Embryonic facial prominence (tissue), 1 donor: ENCODE results near the gene MICAL3.
"Not testable (repeated sequence)": the region's sequence is repeated elsewhere in the genome, so short reads cannot be mapped to it uniquely, and the experiment has no call there.

Experiments used
- DNase-seq: peaks from one replicate; pipeline ENCODE4 v3.0.0-alpha.2; 2016; ENCODE audit errors: extremely low spot score

MICAL3 gene

DNA sequence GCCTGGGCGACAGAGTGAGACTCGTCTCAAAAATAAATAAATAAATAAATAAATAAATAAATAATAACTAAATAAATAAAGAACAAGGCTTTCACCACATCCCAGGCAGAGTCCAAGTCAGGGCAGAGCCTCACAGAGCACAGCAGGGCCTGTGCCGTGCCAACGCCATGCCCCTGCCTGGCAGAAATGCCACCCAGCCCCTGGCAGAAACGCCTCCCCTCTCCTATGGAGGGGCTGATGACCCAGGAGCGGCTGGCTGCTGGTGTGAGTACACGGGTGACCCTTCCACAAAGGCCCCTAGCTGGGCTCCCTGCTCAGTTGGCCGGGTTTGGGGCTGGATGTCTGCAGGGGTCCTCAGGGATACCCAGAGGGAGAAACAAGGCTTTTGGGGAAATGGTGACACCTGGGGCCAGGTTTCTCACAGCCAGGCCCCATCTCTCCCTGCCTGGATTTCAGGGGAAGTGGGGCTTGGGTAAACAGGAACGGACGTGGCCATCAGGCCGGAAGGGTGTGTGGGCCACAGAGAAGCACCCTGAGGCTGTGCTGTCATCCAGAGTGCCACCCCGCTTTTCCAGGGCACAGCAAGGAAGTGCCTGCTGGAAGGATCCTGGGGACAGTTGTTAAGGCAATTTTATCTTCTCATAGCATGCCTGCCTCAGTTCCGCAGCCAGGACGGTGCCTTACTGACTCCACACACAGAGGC is 255.2 kb downstream of the MICAL3 start:
- no peak for DNase-seq

DNA sequence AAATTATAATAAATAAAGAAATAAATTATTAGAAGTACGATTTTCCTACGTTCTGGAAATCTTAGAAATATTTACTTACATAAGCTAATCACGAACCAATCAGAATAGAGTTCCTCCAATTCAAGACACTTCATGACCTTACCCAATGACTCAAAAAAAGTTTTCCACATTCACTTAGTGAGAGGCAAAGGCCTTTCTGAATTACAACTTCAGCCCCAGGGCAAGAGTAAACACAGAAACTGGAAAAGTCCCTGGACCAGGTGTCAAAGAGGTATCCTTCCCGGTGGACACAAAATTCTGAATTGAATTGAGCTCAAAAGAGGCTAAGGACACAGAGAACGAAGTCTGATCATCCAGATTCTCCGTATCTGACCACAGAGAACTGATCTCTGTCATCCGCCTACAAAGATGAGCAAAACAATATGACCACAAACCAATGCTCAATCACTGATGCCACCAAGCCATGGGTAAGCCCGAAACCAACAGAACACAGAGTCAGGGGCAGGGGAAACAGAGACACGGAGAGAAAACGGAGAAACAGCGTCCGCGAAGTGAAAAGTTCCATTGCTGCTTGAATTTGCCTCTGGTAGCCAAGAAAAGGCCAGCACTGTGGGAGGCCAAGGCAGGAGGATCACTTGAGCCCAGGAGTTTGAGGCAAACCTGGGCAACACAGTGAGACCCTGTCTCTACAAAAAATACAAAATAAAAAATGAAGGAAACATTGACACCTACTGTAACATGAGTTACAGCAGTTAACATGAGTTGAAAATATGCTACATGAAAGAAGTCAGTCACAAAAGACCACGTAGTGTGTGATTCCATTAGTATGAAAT is 256.9 kb downstream of the MICAL3 start:
- no peak for DNase-seq

DNA sequence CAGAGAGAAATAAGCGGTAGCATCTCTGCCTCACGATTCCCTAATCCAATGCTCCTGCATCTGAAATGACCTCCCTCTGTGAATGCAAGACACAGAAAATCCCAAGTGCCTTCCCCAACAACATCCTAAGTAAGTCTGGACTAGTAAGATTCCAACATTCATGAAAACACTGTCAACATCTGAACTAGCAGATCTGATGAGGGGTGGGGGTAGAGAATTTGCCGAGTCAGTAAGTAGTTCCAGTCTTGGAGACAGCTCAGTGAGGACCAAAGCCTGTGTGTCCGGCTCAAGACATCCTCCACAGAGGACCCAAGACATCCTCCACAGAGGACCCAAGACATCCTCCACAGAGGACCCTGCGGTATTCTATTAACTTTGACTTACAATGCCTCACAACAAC is 259.5 kb downstream of the MICAL3 start:
- DNase-seq = not testable (repeated sequence)

DNA sequence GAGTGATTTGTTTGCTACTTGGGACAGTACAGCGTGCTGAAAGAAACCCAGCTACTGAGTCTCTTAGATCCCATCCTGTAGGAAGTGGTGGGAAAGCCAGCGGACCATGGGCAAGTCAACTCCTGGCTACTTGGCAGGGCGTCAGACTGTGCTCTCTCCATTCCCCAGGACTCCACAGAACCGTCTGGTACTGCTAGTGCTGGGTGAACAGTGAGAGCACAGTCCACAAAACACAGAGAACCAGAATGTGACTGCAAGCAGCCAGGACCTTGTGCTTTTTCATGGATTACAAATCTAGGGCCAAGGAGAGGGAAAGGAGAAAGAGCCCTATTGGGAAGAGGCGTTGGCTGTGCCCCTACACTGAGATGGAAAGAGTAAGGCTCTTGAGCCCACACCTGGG is 260.3 kb downstream of the MICAL3 start:
- DNase-seq = no peak

DNA sequence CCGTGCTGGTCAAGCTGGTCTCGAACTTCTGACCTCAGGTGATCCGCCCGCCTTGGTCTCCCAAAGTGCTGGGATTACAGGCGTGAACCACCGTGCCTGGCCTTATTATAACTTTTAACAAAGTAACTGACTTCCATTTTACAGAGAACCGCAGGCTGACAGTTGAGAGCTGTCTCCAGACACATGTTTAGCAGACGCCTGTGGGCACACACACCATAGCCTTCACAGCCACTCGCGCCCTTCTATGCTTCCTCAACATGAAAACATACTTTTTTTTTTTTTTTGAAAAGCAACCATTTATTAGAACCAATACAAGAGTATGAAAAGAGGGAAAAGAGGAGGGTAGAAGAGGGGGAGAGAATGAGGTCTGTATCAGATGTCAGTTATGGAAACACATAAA is 260.9 kb downstream of the MICAL3 start:
- DNase-seq = not testable (repeated sequence)

DNA sequence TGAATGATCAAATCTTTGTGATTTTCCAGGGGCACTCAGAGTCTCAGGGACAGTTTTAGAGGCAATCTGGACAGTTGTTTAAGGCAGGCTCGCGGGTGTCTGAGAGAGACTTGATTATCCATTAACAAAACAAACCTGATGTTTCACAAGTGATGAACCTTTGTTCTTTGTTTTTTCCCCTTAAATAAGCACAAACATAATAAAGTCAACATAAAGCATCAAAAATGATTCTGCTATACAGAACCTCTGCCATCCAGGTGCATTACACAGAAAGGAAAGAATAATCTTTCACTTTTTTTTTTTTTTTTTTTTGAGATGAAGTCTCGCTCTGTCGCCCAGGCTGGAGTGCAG is 263.2 kb downstream of the MICAL3 start:
- no peak for DNase-seq

DNA sequence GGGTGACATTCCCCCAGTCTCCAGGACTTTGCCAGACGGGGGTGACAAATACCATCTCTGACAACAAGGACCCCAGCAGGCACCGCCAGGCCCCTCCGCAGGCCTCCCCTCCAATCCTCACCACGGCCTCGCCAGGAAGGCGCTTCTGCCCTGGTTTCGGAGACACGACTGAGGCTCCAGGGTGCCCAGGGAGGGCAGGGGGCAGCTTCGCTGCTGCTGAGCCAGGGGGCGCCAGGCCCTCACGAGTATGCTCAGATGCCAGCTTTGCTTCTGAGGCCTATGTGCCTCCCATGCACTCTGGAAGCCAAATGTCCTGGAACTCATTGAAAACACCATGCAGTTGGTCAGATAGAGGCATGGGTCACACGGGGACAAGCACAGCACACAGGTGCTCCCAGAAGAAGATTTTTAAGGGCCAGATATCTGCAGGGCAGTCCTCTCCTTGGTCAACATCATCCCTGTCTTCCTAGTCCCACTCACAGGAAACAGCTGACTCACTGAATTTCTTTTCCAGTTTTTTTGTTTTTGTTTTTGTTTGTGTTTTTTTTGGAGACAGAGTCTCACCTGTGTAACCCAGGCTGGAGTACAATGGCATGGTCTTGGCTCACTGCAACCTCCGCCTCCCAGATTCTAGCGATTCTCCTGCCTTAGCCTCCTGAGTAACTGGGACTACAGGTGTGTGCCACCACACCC is 270.0 kb downstream of the MICAL3 start:
- DNase-seq = no peak

DNA sequence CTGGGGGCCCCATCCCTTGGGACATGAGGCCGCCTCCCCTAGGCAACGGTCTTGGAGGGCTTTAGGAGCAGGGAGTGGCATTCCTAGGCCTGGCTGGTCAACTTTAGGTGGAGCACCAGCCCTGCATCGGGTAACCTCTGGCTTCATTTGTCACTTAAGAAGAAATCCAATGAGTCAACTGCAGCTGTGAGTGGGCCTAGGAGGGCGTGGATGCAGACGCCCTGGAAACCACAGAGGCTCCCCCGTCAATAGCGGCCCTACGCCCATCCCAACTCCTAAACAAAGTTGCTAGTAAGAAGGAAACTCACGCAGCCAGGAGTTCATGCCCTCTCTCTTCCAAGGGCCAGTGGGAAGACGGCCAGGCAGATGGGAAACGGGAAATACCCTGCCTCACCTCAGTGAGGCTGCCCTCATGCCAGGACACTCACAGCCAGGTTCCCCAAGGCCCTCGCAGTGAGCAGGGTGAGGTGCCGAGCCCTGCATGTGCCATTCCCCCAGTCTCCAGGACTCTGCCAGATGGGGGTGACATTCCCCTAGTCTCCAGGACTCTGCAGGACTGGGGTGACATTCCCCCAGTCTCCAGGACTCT is 270.9 kb downstream of the MICAL3 start:
- no peak for DNase-seq

DNA sequence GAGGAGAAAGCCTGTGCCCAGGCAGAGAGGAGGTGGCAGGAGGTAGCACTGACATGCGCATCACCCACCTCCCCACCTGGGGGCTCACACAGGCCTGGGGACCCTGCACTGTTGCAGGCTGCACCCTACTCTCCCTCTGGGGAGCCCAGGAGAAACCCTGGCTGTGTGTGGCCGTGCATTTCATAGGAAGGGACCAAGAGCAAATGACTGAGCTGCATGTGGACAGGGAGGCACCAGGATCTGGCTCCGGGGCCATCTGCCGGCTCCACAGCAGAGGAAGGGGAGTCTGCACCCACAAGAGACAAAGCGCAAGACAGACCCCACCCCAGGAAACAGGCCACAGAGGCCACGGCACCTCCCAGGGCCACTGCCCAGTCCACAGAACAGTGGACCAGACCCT is 272.8 kb downstream of the MICAL3 start:
- no peak for DNase-seq

DNA sequence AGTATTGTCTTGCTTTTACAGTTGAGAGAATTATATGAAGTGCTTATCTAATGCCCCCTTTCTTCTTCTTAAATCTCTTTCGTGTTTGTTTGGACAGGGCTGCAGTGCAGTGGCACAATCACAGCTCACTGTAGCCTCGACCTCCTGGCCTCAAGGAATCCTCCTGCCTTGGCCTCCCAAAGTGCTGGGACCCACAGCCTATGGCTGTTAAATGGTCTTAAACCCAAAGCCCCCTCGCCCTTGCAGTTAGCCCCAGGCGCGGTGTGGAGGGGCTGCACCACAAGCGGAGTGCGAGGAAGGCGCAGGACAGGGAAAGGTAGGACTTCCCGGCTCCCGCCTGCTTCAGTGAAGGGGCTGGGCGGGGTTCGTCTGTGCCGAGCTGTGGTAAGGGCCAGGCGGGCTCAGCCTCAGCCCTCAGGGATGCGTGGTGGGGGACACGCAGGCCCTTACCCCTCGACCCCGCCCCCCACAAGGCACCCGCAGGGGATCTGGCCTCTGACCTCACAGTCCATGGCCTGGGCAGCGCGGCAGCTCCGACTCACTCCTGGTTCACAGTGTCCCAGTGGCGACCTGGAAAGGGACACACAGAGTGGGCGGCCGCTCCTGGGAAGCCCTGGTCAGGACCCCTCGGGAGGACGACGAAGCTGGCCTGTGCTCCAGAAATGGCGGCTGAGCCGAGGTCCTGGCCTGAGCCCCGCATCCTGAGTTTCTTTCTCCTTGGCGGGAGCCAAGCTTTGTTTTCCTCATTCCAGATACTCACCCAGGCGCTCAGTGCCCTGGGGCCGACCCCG is 274.6 kb downstream of the MICAL3 start:
- DNase-seq = no peak

DNA sequence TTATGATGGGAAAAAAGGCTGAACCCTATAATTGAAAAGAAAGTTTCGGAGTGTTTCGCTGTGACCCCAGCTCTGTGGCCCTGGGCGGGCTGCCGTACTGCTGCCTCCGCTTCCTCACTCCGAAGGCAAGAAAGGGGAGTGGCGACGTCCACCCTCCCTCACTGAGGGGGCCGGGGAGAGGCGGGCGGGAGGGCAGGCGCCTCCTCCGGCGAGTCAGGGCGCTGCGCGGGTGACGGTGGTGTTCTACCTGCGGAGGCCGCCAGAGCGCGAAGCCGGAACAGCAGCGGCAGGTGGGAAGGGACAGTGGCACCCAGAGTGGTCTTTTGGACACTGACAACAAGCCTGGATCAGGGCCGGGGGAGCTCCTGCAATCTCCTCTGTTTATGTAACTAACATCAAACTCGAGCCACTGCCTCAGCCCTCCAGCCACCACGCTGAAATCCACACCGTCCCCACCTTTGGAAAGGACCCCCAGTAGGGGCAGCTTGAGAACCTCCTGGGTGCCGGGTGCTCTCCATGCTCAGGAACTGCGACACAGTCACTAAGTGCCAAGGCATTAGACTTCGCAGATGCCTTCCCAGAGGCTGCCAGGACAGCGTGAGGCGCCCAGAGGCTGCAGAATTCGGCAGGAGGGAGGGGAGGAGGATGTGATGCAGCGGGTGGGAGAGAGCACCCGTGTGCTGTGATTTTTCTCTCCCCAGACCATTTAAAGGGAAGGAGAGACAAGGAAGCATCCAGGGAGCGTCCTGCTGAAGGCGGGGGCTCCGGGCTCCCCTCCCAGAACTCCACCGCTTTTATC is 275.6 kb downstream of the MICAL3 start:
- no peak for DNase-seq

DNA sequence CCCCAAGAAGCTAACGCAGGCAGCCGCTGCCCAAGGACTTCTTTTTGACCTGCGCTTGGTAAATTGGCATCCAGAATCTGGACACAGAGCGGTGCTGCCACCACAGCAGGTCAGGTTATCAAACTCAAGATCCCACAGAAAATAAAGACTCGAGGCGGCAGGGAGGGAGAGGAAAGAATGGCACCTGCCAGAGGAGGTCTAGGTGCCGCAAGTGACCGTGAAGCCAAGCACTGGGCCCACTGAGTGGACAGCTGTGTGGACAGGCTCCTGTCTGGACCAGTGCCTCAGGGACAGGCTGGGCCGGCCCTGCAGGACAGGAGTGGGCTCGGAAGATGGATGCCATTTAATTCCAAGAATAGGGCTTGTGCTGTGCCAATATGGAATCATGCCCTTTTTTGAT is 277.4 kb downstream of the MICAL3 start:
- DNase-seq = no peak

DNA sequence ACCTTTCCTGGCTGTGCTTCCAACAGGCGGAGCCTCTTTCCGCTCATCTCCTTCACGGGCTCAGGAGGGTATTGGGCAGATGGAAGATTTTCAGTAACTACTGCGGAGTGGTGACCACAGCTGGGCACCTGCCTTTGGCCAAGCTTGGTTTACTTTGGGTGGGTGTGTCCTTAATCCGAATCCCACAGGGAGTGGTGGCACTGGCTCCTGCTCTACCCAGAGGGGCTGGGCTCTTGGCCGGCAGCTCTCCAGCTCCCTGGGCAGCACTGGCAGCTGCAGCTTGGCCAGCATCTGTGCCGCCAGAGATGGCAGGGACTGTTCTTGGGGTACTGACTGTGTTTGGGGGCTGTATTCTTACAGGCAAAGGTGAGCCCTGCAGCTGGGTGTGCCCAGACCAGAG is 279.9 kb downstream of the MICAL3 start:
- no peak for DNase-seq

DNA sequence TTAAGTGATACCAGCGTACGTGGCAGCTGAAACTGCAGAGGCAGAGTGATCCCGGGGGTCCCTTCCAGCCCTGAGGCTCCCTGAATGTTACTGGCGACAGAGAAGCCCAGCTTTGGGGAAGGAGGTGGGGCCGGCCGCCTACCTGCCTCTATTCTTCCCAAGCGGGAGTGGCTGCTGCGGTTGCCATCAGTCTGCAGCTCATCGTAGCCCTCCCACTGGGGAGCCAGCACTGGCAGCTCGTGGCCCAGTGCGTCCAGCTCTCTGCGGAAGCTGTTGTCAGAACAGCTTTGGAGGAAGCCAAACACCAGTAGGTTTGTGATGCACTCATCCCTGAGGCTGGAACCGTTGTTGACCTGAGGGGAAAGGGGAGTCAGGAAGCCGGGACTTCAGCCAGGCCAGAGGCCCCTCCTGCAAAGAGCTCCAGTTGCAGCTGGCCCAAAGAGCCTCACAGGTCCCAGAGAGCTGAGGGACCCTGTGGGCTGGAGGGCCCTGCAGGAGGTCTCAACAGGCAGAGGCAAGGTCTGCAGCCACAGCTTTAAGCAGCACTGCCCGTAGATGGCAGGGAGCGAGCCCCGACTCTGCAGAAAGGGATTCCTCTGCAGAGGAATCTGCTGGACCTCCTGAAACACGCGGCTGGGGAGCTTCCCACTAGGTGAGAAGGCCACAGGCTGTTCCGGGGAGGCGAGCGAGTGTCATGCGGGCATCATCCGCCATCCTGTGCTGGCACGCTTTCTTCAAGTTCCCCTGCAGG is 280.5 kb downstream of the MICAL3 start:
- DNase-seq = no peak

DNA sequence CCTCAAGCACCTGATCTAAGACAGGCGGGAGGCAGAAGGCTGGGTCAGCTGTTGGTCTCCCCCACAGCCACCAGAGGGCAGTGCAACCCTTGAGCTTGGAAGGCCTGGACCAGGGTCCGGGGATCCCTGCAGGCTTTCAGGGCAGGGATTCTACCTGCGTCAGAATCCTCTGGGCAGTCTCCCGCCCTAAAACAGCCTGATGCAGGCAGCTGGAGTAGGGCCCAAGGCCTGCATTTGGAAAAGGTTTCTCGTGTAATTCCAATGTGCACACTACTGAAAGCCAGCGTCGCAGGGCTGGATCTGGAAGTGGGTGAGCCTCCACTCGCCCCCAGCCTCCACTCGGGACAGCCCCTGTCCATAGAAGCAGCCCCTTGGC is 281.8 kb downstream of the MICAL3 start:
- DNase-seq = no peak

DNA sequence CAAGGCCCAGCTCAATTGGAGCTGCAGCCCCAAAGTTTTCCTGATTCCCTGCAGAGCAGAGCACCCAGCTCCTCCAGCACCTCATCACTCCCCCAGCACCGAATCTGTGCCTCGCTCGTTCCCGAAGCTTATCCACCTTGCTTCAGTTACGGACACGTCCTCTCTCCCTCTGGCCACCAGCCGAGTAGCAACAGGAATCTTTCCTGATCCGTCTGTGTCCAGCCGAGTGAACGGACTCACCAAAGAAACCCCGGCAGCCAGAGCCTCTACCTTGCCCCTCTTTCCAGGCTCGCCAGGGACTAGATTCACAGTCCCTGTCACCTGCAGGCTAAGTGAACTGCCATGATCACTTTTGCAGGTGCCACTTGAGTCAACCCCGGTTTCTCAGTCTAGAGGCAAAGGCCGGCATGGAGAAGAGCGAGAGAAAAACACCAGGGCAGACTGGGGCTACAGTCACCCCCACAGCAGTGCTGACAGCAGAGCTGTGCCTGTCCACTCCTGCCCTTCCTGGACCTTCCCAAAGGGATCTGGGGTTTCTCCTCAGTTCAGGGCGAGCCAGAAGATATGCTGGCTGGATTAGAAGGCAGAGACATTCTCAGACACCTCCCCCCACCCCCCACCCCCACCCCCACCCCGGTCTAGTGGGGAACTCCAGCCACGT is 282.4 kb downstream of the MICAL3 start:
- no peak for DNase-seq

DNA sequence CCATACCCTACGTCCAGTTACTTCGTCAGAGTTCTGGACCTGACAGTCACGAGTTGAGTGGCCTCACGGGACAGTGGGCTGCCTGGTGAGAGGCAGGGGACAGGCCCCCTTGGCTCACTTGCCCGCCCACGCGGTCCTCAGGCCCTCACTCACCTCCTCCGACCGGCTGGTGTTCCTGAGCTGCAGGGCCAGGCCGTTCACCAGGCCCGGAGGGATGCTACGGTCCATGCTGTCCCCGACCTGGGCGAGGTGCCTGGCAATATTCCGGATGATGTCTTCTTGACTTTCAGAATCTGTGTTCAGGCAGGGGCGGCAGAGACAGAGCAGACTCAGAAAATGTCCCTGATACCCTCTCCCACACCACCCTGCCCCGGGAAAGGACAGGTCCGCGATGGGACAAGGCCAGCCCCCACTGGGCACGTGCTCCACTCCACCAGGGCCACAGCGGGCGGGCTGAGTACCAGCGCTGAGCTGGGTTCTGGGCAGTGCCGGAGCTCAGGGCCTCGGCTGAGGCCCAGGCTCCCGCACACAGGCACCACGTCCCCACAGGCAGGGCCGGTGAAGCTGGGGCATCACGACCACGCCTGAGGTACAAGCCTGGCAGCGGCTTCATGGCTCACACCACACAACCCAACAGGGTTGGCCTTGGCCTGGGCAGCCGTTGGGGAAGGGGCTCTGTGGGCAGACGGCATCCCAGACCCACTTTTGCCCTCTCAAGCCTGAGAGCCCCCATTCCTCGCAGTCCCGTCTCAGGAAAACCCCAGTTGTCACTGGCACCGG is 285.0 kb downstream of the MICAL3 start:
- DNase-seq = no peak

DNA sequence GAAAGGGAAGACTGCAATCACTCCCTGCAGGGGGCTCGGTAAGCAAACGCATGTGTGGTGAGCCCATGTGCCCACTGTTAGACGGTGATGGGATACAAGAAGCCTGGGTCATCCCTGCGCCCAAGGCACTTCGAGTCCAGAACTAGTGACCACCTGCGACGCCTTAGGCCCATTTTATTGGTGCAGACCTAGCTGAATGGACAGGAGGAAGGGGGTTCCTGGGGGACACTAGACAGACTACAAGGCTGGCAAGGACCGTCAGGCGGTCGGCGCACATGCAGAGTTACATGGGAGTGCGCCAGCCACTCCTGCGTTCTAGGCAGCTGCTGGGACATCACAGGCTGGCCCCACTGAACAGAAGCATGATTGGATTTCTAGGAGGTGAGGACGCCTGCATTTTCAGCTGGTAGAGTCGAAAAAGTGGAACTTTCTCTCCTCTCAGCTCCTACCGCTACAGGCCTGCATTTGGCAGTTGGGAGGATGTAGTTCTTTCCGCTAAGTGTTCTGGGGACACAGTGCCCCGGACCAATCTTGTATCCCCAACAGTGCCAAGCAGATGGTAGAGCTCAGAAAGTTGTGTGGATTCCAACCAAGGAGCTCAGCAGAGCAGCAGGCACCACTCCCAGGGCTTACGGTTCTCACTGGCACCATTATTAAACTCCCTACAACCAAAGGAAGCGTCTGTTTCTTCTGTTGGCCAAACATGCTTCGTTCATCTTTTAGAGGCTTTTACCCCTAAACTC is 285.8 kb downstream of the MICAL3 start:
- no peak for DNase-seq
